MCF 10A (cell line): Measurements from ENCODE around the gene RAPH1. TPM values are rescaled to one million over a fixed set of nuclear protein-coding genes. Genes with fewer than 3 reads are reported as not detected.

Experiments used
- BruUV-seq: library from RNA; stranded (reverse); fragments of 400-500 nt; replicated peaks from 2 replicates; lab custom pipeline; 2021; lab: Mats Ljungman, UMichigan
- CTCF ChIA-PET: fragments of 300-600 bp; sonication (Branson Sonifier 250); formaldehyde crosslinking; extraction: SDS; loops from one replicate; lab custom pipeline; 2021; ENCODE audit warnings: antibody characterized with exemption, inconsistent platforms; lab: Yijun Ruan, JAX
- POLR2A ChIA-PET: fragments of 300-600, 350-650 bp; sonication (Branson Sonifier 250); formaldehyde crosslinking; extraction: SDS; loops from one replicate; lab custom pipeline; 2020; ENCODE audit warnings: antibody characterized with exemption, inconsistent platforms; lab: Yijun Ruan, JAX
- DNase-seq: peaks from one replicate; pipeline ENCODE4 v3.0.0-alpha.2; 2018; ENCODE audit not compliant: unreplicated experiment
- H3K27ac Mint-ChIP-seq: one replicate; pipeline ENCODE4 v1.8.0; 2022; ENCODE audit warnings: mild to moderate bottlenecking, low read depth, mixed read lengths; ENCODE audit not compliant: unreplicated experiment
- H3K27me3 Mint-ChIP-seq: one replicate; pipeline ENCODE4 v1.8.0; 2022; ENCODE audit warnings: mixed read lengths; ENCODE audit not compliant: insufficient read depth, unreplicated experiment
- H3K36me3 Mint-ChIP-seq: one replicate; pipeline ENCODE4 v1.8.0; 2022; ENCODE audit warnings: mild to moderate bottlenecking, moderate library complexity, mixed read lengths; ENCODE audit not compliant: insufficient read depth, unreplicated experiment
- H3K4me1 Mint-ChIP-seq: one replicate; pipeline ENCODE4 v1.8.0; 2022; ENCODE audit warnings: mixed read lengths; ENCODE audit not compliant: insufficient read depth, unreplicated experiment
- H3K4me3 Mint-ChIP-seq: one replicate; pipeline ENCODE4 v1.8.0; 2022; ENCODE audit warnings: mild to moderate bottlenecking, moderate library complexity, mixed read lengths; ENCODE audit not compliant: unreplicated experiment
- H3K9me3 Mint-ChIP-seq: one replicate; pipeline ENCODE4 v1.8.0; 2022; ENCODE audit warnings: mixed read lengths; ENCODE audit not compliant: unreplicated experiment
- intact Hi-C: fragments of 100-400 bp; cut with micrococcal nuclease; formaldehyde crosslinking; loops from 2 replicates; pipeline ENCODE4 v1.14.1; 2022
- total RNA-seq: library from RNA; stranded (reverse); gene quantifications from 2 replicates; pipeline ENCODE4 v1.2.3, GENCODE V29; 2022
- TF ChIP-seq, protein P1 (sequence below): fragments of 200-600 bp; IDR thresholded peaks from one replicate; pipeline ENCODE4 v1.8.0; 2022; ENCODE audit warnings: antibody characterized with exemption, mild to moderate bottlenecking; ENCODE audit not compliant: unreplicated experiment

The RAPH1 gene
- total RNA-seq, 1 experiment from 2014 or later, result 79.8 TPM

DNA sequence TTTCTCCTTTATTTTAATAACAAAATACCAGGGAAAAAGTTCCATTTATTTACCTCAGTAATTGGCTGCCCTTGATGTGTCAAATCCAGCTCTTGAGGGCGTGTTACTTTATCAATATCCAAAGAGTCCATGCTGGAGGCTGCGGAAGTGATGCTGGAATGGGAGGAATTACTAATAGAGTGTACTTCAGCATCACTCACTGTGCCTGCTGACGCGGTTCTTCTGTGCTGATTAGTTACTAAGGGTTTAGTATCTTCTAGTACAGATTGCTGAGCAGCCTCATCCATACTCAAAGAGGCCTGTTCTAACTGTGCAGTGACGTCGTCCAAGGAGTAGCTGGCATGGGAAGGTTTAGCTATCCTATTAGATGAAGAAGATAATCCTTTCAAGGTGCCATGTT, 45.6 kb downstream of the RAPH1 start:
- Mint-ChIP-seq H3K36me3 (peaks cover 43% of the 10 kb centered on the region), H3K4me1 (peaks cover 6% of the 10 kb centered on the region), H3K9me3 (no peaks in the 10 kb centered on the region), H3K27ac (no peak overlapping the region), H3K27me3 (no peaks in the 10 kb centered on the region), H3K4me3 (no peak overlapping the region)
- POLR2A ChIA-PET, result interaction anchor here (0.6 kb wide), 1 partner anchor 872 kb away, joined by 3 read pairs; no protein-coding TSS in a partner anchor
- TF ChIP-seq, protein P1, sequence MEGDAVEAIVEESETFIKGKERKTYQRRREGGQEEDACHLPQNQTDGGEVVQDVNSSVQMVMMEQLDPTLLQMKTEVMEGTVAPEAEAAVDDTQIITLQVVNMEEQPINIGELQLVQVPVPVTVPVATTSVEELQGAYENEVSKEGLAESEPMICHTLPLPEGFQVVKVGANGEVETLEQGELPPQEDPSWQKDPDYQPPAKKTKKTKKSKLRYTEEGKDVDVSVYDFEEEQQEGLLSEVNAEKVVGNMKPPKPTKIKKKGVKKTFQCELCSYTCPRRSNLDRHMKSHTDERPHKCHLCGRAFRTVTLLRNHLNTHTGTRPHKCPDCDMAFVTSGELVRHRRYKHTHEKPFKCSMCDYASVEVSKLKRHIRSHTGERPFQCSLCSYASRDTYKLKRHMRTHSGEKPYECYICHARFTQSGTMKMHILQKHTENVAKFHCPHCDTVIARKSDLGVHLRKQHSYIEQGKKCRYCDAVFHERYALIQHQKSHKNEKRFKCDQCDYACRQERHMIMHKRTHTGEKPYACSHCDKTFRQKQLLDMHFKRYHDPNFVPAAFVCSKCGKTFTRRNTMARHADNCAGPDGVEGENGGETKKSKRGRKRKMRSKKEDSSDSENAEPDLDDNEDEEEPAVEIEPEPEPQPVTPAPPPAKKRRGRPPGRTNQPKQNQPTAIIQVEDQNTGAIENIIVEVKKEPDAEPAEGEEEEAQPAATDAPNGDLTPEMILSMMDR, result no peak
- DNase-seq, result no peak
- intact Hi-C loops, result no loop called here
- BruUV-seq, result no TSS peak
- CTCF ChIA-PET, result interaction anchor here (0.6 to 0.9 kb wide), 2 partner anchors 11 to 322 kb away, joined by 3 to 6 read pairs; no protein-coding TSS in a partner anchor

DNA sequence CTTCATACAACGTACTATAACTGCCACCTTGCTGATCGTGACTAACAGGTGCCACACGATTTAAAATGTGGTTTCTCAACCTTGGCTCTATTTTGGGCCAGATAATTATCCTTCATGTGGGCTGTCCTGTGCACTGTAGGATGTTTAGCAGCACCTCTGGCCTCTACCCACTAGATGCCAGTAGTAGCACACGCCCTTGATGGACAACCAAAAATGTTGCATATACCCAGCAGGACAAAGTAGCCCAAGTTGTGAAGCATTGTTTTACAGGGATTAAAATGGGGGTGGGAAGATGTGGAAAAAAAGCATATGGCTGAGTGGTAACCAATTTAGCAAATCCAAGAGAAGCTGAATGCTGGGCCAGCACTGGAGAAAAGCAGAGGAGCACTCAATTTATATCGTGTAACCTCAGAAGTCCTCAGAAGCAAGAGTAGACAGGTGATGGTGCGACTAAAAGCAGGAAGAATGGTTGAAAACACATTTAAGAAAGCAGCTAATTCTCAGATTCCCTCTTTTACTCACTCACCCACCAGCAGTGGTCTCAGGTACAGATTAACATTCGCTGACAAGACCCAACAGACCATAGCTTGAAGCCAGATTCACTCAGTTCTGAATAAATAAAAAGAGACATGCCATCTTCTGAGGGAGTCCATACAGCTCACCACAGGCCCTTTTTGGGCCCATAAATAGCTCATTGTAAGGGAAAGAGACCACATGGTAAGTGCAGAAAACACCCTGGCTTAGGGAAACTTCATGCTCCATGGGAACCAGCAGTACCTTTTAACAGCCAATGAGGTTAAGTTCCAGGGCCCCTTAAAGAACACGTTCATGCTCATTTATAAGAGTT, 50.6 kb downstream of the RAPH1 start:
- Mint-ChIP-seq H3K36me3 (peaks cover 22% of the 10 kb centered on the region), H3K9me3 (no peaks in the 10 kb centered on the region), H3K4me1 (no peaks in the 10 kb centered on the region), H3K4me3 (no peak overlapping the region), H3K27ac (no peak overlapping the region), H3K27me3 (no peaks in the 10 kb centered on the region)
- TF ChIP-seq, protein P1, result peak; percentile 47
- BruUV-seq, result no TSS peak
- intact Hi-C loops, result loop anchor here (1.0 kb wide), 5 partner anchors 167 to 425 kb away; no protein-coding TSS in a partner anchor
- ChIA-PET POLR2A (interaction anchor here (1.1 kb wide), 1 partner anchor 50 kb away, joined by 4 read pairs; no protein-coding TSS in a partner anchor), CTCF (interaction anchor here (0.6 to 4.5 kb wide), 21 partner anchors 13 to 1680 kb away, joined by 3 to 93 read pairs (median 4); no protein-coding TSS in a partner anchor)
- DNase-seq, result peak; percentile 58

DNA sequence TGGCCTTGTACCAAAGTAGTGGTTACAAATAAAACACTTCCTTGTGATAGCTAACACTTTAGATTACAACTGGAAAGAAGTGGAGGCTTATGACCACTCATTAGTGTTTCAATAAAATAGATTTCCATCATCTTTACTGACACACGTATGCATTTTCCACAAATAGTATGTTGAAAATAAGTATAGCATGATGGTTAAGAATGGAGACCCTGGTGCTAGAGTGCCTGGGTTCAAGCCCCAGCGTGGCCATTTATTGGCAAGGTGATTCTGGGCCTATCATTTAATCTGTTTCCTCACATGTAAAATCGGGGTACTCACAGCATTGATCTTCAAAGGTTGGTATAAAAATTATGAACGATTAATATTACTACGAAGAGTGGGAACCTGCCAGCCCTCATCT, 54.5 kb downstream of the RAPH1 start:
- POLR2A ChIA-PET, result interaction anchor here (0.6 to 1.0 kb wide), 3 partner anchors 17 to 331 kb away, joined by 3 read pairs; no protein-coding TSS in a partner anchor
- H3K9me3 Mint-ChIP-seq, result no peaks in the 10 kb centered on the region
- BruUV-seq, result no TSS peak
- H3K4me1 Mint-ChIP-seq, result peaks cover 12% of the 10 kb centered on the region
- CTCF ChIA-PET, result interaction anchor here (0.6 to 2.8 kb wide), 3 partner anchors 46 to 335 kb away, joined by 3 to 21 read pairs (median 3); no protein-coding TSS in a partner anchor
- H3K27me3 Mint-ChIP-seq, result no peaks in the 10 kb centered on the region
- H3K4me3 Mint-ChIP-seq, result no peak overlapping the region
- intact Hi-C loops, result no loop called here
- H3K27ac Mint-ChIP-seq, result no peak overlapping the region
- TF ChIP-seq, protein P1, result no peak
- DNase-seq, result no peak
- peaks cover 15% of the 10 kb centered on the region for H3K36me3 Mint-ChIP-seq

DNA sequence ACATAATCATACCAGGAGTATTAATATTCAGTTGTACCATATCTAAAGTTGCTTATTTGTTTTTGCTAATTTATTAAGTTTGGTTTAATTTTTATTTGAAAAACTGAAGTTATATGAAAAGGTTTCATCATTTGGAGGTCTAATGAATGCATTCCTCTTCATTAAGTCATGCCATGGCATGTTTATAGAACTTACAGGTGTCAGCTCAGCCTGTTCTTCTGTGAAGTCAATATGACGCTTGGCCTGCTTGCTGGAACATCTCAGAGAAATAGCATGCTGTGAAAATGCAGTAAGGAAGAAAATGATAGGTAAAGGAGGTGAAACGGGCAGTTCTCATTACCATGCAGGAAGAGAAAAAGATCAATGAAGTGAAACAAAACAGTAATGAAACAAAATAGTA, 58.2 kb downstream of the RAPH1 start:
- intact Hi-C loops, result no loop called here
- H3K4me3 Mint-ChIP-seq, result no peak overlapping the region
- BruUV-seq, result no TSS peak
- POLR2A ChIA-PET, result interaction anchor here (1.1 to 2.0 kb wide), 3 partner anchors 11 to 205 kb away, joined by 3 to 6 read pairs (median 4); no protein-coding TSS in a partner anchor
- CTCF ChIA-PET, result interaction anchor here (1.5 kb wide), 1 partner anchor 9 kb away, joined by 3 read pairs; no protein-coding TSS in a partner anchor
- no peaks in the 10 kb centered on the region for H3K9me3 Mint-ChIP-seq
- H3K27me3 Mint-ChIP-seq, result no peaks in the 10 kb centered on the region
- H3K27ac Mint-ChIP-seq, result peak overlapping the region; percentile 20
- H3K36me3 Mint-ChIP-seq, result peaks cover 16% of the 10 kb centered on the region
- TF ChIP-seq, protein P1, result no peak
- peak; percentile 9 for DNase-seq
- peaks cover 12% of the 10 kb centered on the region for H3K4me1 Mint-ChIP-seq
